Upper lobe of left lung (tissue), 4 donors: ENCODE results near the gene PRKAR1B.

Source experiments
- CTCF ChIP-seq, 6 experiments: fragments of 450-650 bp in 4 of 6; fragments of 200-600 bp in 2 of 6; sonication (generic) in 2 of 6; IDR thresholded peaks; one replicate each; pipeline ENCODE4 v1.5.1; 2016 to 2019; ENCODE audit warnings: antibody characterized with exemption in 6 of 6
- EP300 ChIP-seq, 4 donors: sonication (generic); formaldehyde crosslinking; IDR thresholded peaks; one replicate each; pipeline ENCODE4 v1.5.1; 2017; ENCODE audit warnings: antibody characterized with exemption in 4 of 4, control low read depth in 2 of 4
- POLR2A ChIP-seq, 4 donors: fragments of 450-650 bp; IDR thresholded peaks; one replicate each; pipeline ENCODE4 v1.5.1; 2016 to 2017; ENCODE audit warnings: antibody characterized with exemption in 4 of 4, mild to moderate bottlenecking in 2 of 4
- POLR2AphosphoS5 ChIP-seq, 2 donors: sonication (generic); formaldehyde crosslinking; IDR thresholded peaks; one replicate each; pipeline ENCODE4 v1.5.1; 2017; ENCODE audit warnings: antibody characterized with exemption in 2 of 2

- TF ChIP-seq POLR2A (IDR thresholded peaks at IDR 0.05) (no peak), EP300 (IDR thresholded peaks at IDR 0.05) (no peak), POLR2AphosphoS5 (IDR thresholded peaks at IDR 0.05) (no peak), CTCF (IDR thresholded peaks at IDR 0.05) (no peak)
These were observed 166.0 kb downstream of the PRKAR1B start for GRCh38 chr7:560966-561630.
